SU-DHL-6 (cell line): ENCODE results near the gene USP6NL.
A peak's percentile ranks its signal among the peaks of the same experiment; 100 is the strongest.

Source experiments
- H2AFZ ChIP-seq: fragments of 200-600 bp; sonication (generic); 2 replicates; pipeline ENCODE4 v1.6.1; 2014; ENCODE audit warnings: low read depth, mild to moderate bottlenecking, moderate library complexity, mixed read lengths, antibody characterized with exemption, low read length; ENCODE audit not compliant: severe bottlenecking
- H3F3A ChIP-seq: fragments of 200-600 bp; shearing (Covaris generic); 2 replicates; pipeline ENCODE4 v1.6.0; 2016; ENCODE audit warnings: antibody characterized with exemption, mild to moderate bottlenecking; ENCODE audit not compliant: insufficient read depth
- H3K27ac ChIP-seq: fragments of 200-600 bp; sonication (generic); 2 replicates; pipeline ENCODE4 v1.5.1; 2016; ENCODE audit warnings: low read depth, mild to moderate bottlenecking, low read length, moderate library complexity, mixed read lengths
- H3K27me3 ChIP-seq: fragments of 200-600 bp; sonication (generic), shearing (Covaris generic); 2 replicates; pipeline ENCODE4 v1.6.0; 2014; ENCODE audit warnings: mild to moderate bottlenecking, low read length
- H3K36me3 ChIP-seq: fragments of 200-600 bp; sonication (generic); 2 replicates; pipeline ENCODE4 v1.6.1; 2014; ENCODE audit warnings: mild to moderate bottlenecking, low read length, mixed read lengths
- H3K4me2 ChIP-seq: fragments of 300-600, 200-600 bp; shearing (Covaris generic), sonication (generic); 2 replicates; pipeline ENCODE4 v1.6.0; 2014; ENCODE audit warnings: low read length, low read depth, mild to moderate bottlenecking; ENCODE audit not compliant: poor library complexity, severe bottlenecking
- H3K4me3 ChIP-seq: fragments of 200-600 bp; sonication (generic); 2 replicates; pipeline ENCODE4 v1.5.1; 2014; ENCODE audit warnings: antibody characterized with exemption, low read length, mild to moderate bottlenecking, mixed read lengths; ENCODE audit not compliant: insufficient read depth, poor library complexity, severe bottlenecking
- H3K79me2 ChIP-seq: fragments of 200-600 bp; sonication (generic); 2 replicates; pipeline ENCODE4 v1.6.1; 2014; ENCODE audit warnings: mild to moderate bottlenecking, low read length, moderate library complexity; ENCODE audit not compliant: insufficient read depth
- H3K9ac ChIP-seq: fragments of 200-600 bp; sonication (generic); 2 replicates; pipeline ENCODE4 v1.7.0; 2014; ENCODE audit warnings: mild to moderate bottlenecking, low read length
- H3K9me2 ChIP-seq: fragments of 200-600 bp; sonication (generic); replicated peaks from 2 replicates; pipeline ENCODE4 v1.6.1; 2014; ENCODE audit warnings: low read length; ENCODE audit not compliant: insufficient read depth
- H3K9me3 ChIP-seq: fragments of 200-600 bp; sonication (generic); 2 replicates; pipeline ENCODE4 v1.6.1; 2014; ENCODE audit warnings: low read length, mixed read lengths; ENCODE audit not compliant: insufficient read depth
- H4K20me1 ChIP-seq: fragments of 200-600 bp; sonication (generic); 2 replicates; pipeline ENCODE4 v1.6.1; 2014; ENCODE audit warnings: low read depth, mild to moderate bottlenecking, antibody characterized with exemption, low read length, moderate library complexity, mixed read lengths
- CTCF ChIP-seq: fragments of 200-600 bp; sonication (generic); IDR thresholded peaks from one replicate; pipeline ENCODE4 v1.5.1; 2017; ENCODE audit warnings: antibody characterized with exemption, mild to moderate bottlenecking, low read length, moderate library complexity; ENCODE audit not compliant: insufficient read depth, poor library complexity, severe bottlenecking
- EZH2phosphoT487 ChIP-seq: fragments of 200-600 bp; sonication (generic), shearing (Covaris generic); conservative IDR thresholded peaks from 2 replicates; pipeline ENCODE4 v1.6.1; 2018; ENCODE audit warnings: mild to moderate bottlenecking, antibody characterized with exemption, low read length, moderate library complexity, mixed read lengths

The USP6NL gene

GRCh38 chr10:11415095-11415494 is 196.4 kb downstream of the USP6NL start:
- H3K9me3 ChIP-seq: no peaks in the 10 kb centered on the region; the same call in 1 of the 2 replicates
- no peaks in the 10 kb centered on the region for H4K20me1 ChIP-seq
- H3K27me3 ChIP-seq: no peaks in the 10 kb centered on the region
- H3K4me2 ChIP-seq: no peak overlapping the region
- H3K9me2 ChIP-seq: no peaks in the 10 kb centered on the region
- H3K9ac ChIP-seq: no peak overlapping the region
- H3K36me3 ChIP-seq: 0 out of 2 replicates have a peak, but pooled peaks cover 4% of the 10 kb centered on the region
- no peak overlapping the region for H2AFZ ChIP-seq
- no peak for TF ChIP-seq CTCF
- no peak for TF ChIP-seq EZH2phosphoT487
- H3K27ac ChIP-seq: no peak overlapping the region
- no peaks in the 10 kb centered on the region for H3F3A ChIP-seq
- no peak overlapping the region for H3K4me3 ChIP-seq
- H3K79me2 ChIP-seq: no peaks in the 10 kb centered on the region

- H3K9me2 ChIP-seq: no peaks in the 10 kb centered on the region
- H3K27ac ChIP-seq: no peak overlapping the region
- H3K9ac ChIP-seq: no peak overlapping the region
- H3F3A ChIP-seq: no peaks in the 10 kb centered on the region
- H4K20me1 ChIP-seq: no peaks in the 10 kb centered on the region
- TF ChIP-seq EZH2phosphoT487 (no peak), CTCF (no peak)
- no peaks in the 10 kb centered on the region; the same call in 1 of the 2 replicates for H3K9me3 ChIP-seq
- H3K79me2 ChIP-seq: no peaks in the 10 kb centered on the region
- H3K36me3 ChIP-seq: 0 out of 2 replicates have a peak, but pooled peaks cover 4% of the 10 kb centered on the region
- H3K27me3 ChIP-seq: no peaks in the 10 kb centered on the region
- no peak overlapping the region for H3K4me2 ChIP-seq
- no peak overlapping the region for H2AFZ ChIP-seq
- H3K4me3 ChIP-seq: no peak overlapping the region
Observed at GRCh38 chr10:11414314-11415038, 197.0 kb downstream of the USP6NL start.

- H3K9me2 ChIP-seq: no peaks in the 10 kb centered on the region
- H3F3A ChIP-seq: no peaks in the 10 kb centered on the region
- H3K27ac ChIP-seq: no peak overlapping the region
- H3K9me3 ChIP-seq: no peaks in the 10 kb centered on the region
- no peaks in the 10 kb centered on the region for H3K79me2 ChIP-seq
- no peaks in the 10 kb centered on the region for H4K20me1 ChIP-seq
- no peak overlapping the region for H3K4me3 ChIP-seq
- no peaks in the 10 kb centered on the region for H3K36me3 ChIP-seq
- H3K27me3 ChIP-seq: no peaks in the 10 kb centered on the region
- H3K4me2 ChIP-seq: no peak overlapping the region
- H3K9ac ChIP-seq: no peak overlapping the region
- no peak overlapping the region for H2AFZ ChIP-seq
- TF ChIP-seq CTCF: peak; percentile 37
- TF ChIP-seq EZH2phosphoT487: no peak
Observed at GRCh38 chr10:11411926-11412545, 199.4 kb downstream of the USP6NL start.
